ENCODE measurements around the gene IPP. TPM values are rescaled to one million over a fixed set of nuclear protein-coding genes. Genes with fewer than 3 reads are reported as not detected.

IPP gene
- total RNA-seq, result 10 to 100 TPM; 10.0 to 14.8 (median 13.0) TPM
- 18.7 TPM for total RNA-seq (2013)
- total RNA-seq, result 3.3 to 21.6 (median 13.3) reads per million in 29 experiments

DNA sequence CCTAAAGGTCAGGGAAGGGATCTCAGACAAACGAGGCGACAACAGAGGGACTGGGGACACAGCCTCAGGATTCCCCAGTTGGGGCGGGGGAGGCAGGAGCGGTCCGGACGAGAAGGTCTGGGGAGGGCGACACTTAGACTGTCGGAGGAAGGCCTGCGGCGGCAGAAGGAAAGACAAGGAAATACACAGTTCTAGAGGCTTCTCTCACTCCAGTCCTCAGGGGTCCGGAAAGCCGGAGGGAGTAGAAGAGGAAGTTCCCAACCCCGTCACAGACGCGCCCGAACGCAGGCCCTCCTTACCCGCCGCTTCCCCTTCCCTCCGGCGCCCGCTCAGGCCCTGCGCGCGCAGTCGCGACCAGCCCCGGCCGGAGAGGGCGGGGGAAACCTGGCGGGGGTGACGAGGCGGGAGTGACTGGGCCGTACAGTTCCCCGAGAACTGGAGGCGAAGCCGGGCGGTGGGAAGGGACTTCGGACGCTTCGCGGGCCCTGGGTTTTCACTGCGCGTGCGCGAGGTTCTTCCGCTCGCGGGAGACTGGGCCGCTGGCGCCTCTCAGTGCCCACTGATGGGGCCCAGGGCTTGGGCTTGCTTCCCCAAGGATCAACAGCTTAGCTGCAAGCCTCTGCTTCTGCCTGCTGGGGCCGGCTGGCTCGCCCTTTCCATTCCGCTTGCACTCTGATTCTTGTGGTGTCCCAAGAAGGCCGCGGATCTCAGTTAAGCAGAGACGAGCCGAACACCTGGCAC, at the start of gene IPP:
Gene IPP (minus strand): TSS at position 356 of the 741 bp plus-strand sequence. CDS start 4,242 bp downstream, outside the sequence.
- ATAC-seq (replicated peaks in 1 of 4) (peak; percentile 88 to 91 (median 90)), DNase-seq (peak; percentile 78 to 94 (median 85))
- peak within 1 kb of the TSS; percentile 91 to 98 (median 91) for H3K4me3 Mint-ChIP-seq
- peaks cover 0 to 4% (median 0%) of the 10 kb centered on the region in 3 donors for H3K9me3 Mint-ChIP-seq
- peaks cover 26 to 44% (median 39%) of the 10 kb centered on the region in 3 donors for H3K4me1 Mint-ChIP-seq
- H3K27ac Mint-ChIP-seq, result peak within 1 kb of the TSS; percentile 98 to 99
- Histone ChIP-seq H3K4me3 (ENCODE audit: control insufficient read depth in 1 of 2, extremely low read depth in 1 of 2, low read length in 1 of 2) (peak within 1 kb of the TSS; percentile 54 to 82), H3K36me3 (ENCODE audit: control insufficient read depth in 2 of 2, extremely low read depth in 1 of 2, insufficient read depth in 1 of 2, low read length in 1 of 2) (no peaks in the 10 kb centered on the region), H3K9me3 (no peaks in the 10 kb centered on the region), H3K27me3 (replicated peaks in 1 of 2; ENCODE audit: control insufficient read depth in 2 of 2, extremely low read depth in 1 of 2, insufficient read depth in 2 of 2, low read length in 1 of 2) (no peaks in the 10 kb centered on the region), H3K4me1 (ENCODE audit: control insufficient read depth in 1 of 2, extremely low read depth in 1 of 2, insufficient read depth in 2 of 2, low read length in 2 of 2) (peaks cover 3 to 24% of the 10 kb centered on the region in 2 experiments), H3K27ac (ENCODE audit: low read length) (peak within 1 kb of the TSS; percentile 98)
- ChIA-PET POLR2A (interaction anchor here in 1 of 2 donors (0.6 to 0.7 kb wide), 2 partner anchors 52 to 62 kb away, joined by 3 to 4 read pairs; no protein-coding TSS in a partner anchor), CTCF (no interaction called here)
- under 1% methylated on average over 49 of the region's 58 CpGs for WGBS (ENCODE audit: insufficient coverage)
- H3K27me3 Mint-ChIP-seq, result no peaks in the 10 kb centered on the region
- H3K36me3 Mint-ChIP-seq, result peaks cover 6% of the 10 kb centered on the region

DNA sequence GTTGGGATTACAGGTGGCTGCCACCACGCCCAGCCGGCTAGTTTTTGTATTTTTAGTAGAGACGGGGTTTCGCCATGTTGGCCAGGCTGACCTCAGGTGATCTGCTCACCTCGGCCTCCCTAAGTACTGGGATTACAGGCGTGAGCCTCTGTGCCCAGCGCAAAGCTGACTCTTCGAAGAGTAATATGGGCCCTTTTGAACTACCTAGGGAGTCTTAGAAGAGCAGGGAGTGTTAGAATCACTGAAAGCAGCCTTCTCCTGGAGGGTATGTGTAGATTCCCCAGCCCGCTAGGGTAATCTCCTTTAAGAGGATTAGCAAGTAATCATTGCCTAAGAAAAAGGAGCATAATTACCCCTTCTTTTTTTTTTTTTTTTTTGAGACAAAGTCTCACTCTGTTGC, 46.5 kb upstream of the IPP start:
- CTCF ChIA-PET, result no interaction called here
- H3K27ac ChIP-seq (ENCODE audit: low read length), result no peak overlapping the region
- H3K36me3 ChIP-seq (ENCODE audit: control insufficient read depth in 2 of 2, extremely low read depth in 1 of 2, insufficient read depth in 1 of 2, low read length in 1 of 2), result no peaks in the 10 kb centered on the region
- H3K4me3 Mint-ChIP-seq, result no peak overlapping the region
- 81% methylated on average over 4 of the region's 9 CpGs for WGBS (ENCODE audit: insufficient coverage)
- H3K4me3 ChIP-seq (ENCODE audit: control insufficient read depth in 1 of 2, extremely low read depth in 1 of 2, low read length in 1 of 2), result no peak overlapping the region
- H3K9me3 Mint-ChIP-seq, result no peaks in the 10 kb centered on the region
- ATAC-seq (replicated peaks in 1 of 4), result no peak
- peaks cover 5 to 10% of the 10 kb centered on the region in 2 donors for H3K27me3 Mint-ChIP-seq
- H3K36me3 Mint-ChIP-seq, result no peaks in the 10 kb centered on the region
- peaks cover 0 to 6% of the 10 kb centered on the region in 2 experiments for H3K27me3 ChIP-seq (replicated peaks in 1 of 2; ENCODE audit: control insufficient read depth in 2 of 2, extremely low read depth in 1 of 2, insufficient read depth in 2 of 2, low read length in 1 of 2)
- DNase-seq, result no peak
- POLR2A ChIA-PET, result interaction anchor here in 1 of 2 donors (0.6 kb wide), 1 partner anchor 23 kb away, joined by 6 read pairs; no protein-coding TSS in a partner anchor
- H3K27ac Mint-ChIP-seq, result no peak overlapping the region
- no peaks in the 10 kb centered on the region for H3K4me1 ChIP-seq (ENCODE audit: control insufficient read depth in 1 of 2, extremely low read depth in 1 of 2, insufficient read depth in 2 of 2, low read length in 2 of 2)
- H3K4me1 Mint-ChIP-seq, result peaks cover 0 to under 1% (median 0%) of the 10 kb centered on the region in 3 donors
- no peaks in the 10 kb centered on the region for H3K9me3 ChIP-seq

DNA sequence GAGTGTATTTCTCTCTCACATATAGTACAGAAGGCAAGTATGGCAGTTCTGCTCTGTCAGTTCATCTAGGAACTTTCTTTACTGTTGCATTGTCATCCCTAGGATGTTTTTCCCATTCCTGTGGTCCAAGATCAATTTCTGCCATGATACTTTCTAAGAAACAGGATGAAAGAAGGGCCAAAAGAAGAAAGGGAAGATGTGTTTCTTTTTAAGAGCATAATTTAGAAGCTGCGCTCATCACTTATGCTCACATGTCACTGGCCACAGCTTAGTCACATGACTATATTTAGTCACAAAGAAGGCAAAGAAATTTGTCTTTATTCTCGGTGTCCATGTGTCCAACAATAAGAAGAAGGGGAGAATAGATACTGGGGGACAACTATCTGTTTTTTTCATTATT, 45.9 kb upstream of the IPP start:
- WGBS (ENCODE audit: insufficient coverage), result no CpG with 5 or more reads among the region's 2 CpGs
- Histone ChIP-seq H3K36me3 (ENCODE audit: control insufficient read depth in 2 of 2, extremely low read depth in 1 of 2, insufficient read depth in 1 of 2, low read length in 1 of 2) (no peaks in the 10 kb centered on the region), H3K27ac (ENCODE audit: low read length) (no peak overlapping the region), H3K27me3 (replicated peaks in 1 of 2; ENCODE audit: control insufficient read depth in 2 of 2, extremely low read depth in 1 of 2, insufficient read depth in 2 of 2, low read length in 1 of 2) (peaks cover 0 to 6% of the 10 kb centered on the region in 2 experiments), H3K9me3 (no peaks in the 10 kb centered on the region), H3K4me1 (ENCODE audit: control insufficient read depth in 1 of 2, extremely low read depth in 1 of 2, insufficient read depth in 2 of 2, low read length in 2 of 2) (no peaks in the 10 kb centered on the region), H3K4me3 (ENCODE audit: control insufficient read depth in 1 of 2, extremely low read depth in 1 of 2, low read length in 1 of 2) (no peak overlapping the region)
- Mint-ChIP-seq H3K36me3 (no peaks in the 10 kb centered on the region), H3K9me3 (no peaks in the 10 kb centered on the region), H3K4me1 (no peaks in the 10 kb centered on the region), H3K27me3 (peaks cover 7 to 10% of the 10 kb centered on the region in 2 donors), H3K27ac (no peak overlapping the region), H3K4me3 (no peak overlapping the region)
- no peak for DNase-seq
- ATAC-seq (replicated peaks in 1 of 4), result no peak
- CTCF ChIA-PET, result no interaction called here
- POLR2A ChIA-PET, result interaction anchor here in 1 of 2 donors (0.5 kb wide), 1 partner anchor 18 kb away, joined by 4 read pairs; no protein-coding TSS in a partner anchor

DNA sequence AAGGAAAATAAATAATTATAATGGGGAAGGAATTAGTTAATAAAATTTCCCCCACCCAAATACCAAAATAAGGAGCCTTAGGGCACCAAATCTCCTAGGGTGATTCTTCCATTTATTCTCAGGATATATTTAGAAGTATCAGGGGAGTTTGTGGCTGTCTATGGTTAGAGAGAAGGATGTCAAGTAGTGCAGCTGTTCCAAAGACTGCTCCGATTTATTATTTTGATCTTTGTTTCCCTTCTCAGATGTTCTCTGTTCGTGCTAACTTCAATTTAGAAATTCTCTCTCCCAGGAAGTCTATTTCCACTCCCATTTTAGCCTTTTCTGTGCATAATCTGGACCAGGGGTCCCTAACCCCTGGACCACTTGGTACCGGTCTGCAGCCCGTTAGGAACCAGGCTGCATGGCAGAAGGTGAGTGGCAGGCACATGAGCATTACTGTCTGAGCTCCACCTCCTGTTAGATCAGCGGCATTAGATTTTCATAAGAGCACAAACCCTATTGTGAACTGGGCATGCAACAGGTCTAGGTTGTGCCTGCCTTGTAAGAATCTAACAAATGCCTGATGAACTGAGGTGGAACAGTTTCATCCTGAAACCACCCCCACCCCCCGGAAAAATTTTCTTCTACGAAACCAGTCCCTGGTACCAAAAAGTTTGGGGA, 43.6 kb upstream of the IPP start:
- ATAC-seq (replicated peaks in 1 of 4), result no peak
- H3K36me3 ChIP-seq (ENCODE audit: control insufficient read depth in 2 of 2, extremely low read depth in 1 of 2, insufficient read depth in 1 of 2, low read length in 1 of 2), result no peaks in the 10 kb centered on the region
- H3K4me3 ChIP-seq (ENCODE audit: control insufficient read depth in 1 of 2, extremely low read depth in 1 of 2, low read length in 1 of 2), result no peak overlapping the region
- 64% methylated on average over 3 of the region's 7 CpGs for WGBS (ENCODE audit: insufficient coverage)
- DNase-seq, result no peak
- H3K9me3 Mint-ChIP-seq, result no peaks in the 10 kb centered on the region
- no peak overlapping the region for H3K27ac Mint-ChIP-seq
- no peak overlapping the region for H3K27ac ChIP-seq (ENCODE audit: low read length)
- H3K4me1 ChIP-seq (ENCODE audit: control insufficient read depth in 1 of 2, extremely low read depth in 1 of 2, insufficient read depth in 2 of 2, low read length in 2 of 2), result no peaks in the 10 kb centered on the region
- no peaks in the 10 kb centered on the region for H3K4me1 Mint-ChIP-seq
- ChIA-PET POLR2A (no interaction called here), CTCF (no interaction called here)
- peaks cover 10 to 12% of the 10 kb centered on the region in 2 donors for H3K27me3 Mint-ChIP-seq
- H3K27me3 ChIP-seq (replicated peaks in 1 of 2; ENCODE audit: control insufficient read depth in 2 of 2, extremely low read depth in 1 of 2, insufficient read depth in 2 of 2, low read length in 1 of 2), result peaks cover 0 to 6% of the 10 kb centered on the region in 2 experiments
- no peak overlapping the region for H3K4me3 Mint-ChIP-seq
- no peaks in the 10 kb centered on the region for H3K36me3 Mint-ChIP-seq
- no peaks in the 10 kb centered on the region for H3K9me3 ChIP-seq

DNA sequence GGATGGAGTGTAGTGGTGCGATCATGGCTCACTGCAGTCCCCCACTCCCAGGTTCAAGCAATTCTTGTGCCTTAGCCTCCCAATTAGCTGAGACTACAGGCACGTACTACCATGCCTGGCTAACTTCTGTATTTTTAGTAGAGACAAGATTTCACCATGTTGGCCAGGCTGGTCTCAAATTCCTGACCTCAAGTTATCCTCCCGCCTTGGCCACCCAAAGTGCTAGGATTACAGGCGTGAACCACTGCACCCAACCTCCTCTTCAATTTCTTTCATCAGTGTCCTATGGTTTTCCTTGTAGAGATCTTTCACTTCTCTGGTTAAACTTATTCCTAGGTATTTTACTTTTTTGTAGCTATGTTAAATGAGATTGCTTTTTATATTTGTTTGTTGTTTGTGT, 42.3 kb upstream of the IPP start:
- POLR2A ChIA-PET, result no interaction called here
- ATAC-seq (replicated peaks in 1 of 4) (no peak), DNase-seq (no peak)
- Mint-ChIP-seq H3K27me3 (peaks cover 12 to 13% of the 10 kb centered on the region in 2 donors), H3K4me3 (no peak overlapping the region), H3K9me3 (no peaks in the 10 kb centered on the region), H3K36me3 (no peaks in the 10 kb centered on the region), H3K27ac (no peak overlapping the region), H3K4me1 (peaks cover 0 to 3% (median 3%) of the 10 kb centered on the region in 3 donors)
- peaks cover 0 to 6% of the 10 kb centered on the region in 2 experiments for H3K27me3 ChIP-seq (replicated peaks in 1 of 2; ENCODE audit: control insufficient read depth in 2 of 2, extremely low read depth in 1 of 2, insufficient read depth in 2 of 2, low read length in 1 of 2)
- H3K27ac ChIP-seq (ENCODE audit: low read length), result no peak overlapping the region
- no peak overlapping the region for H3K4me3 ChIP-seq (ENCODE audit: control insufficient read depth in 1 of 2, extremely low read depth in 1 of 2, low read length in 1 of 2)
- H3K9me3 ChIP-seq, result no peaks in the 10 kb centered on the region
- H3K4me1 ChIP-seq (ENCODE audit: control insufficient read depth in 1 of 2, extremely low read depth in 1 of 2, insufficient read depth in 2 of 2, low read length in 2 of 2), result no peaks in the 10 kb centered on the region
- 100% methylated on average over 1 of the region's 4 CpGs for WGBS (ENCODE audit: insufficient coverage)
- no peaks in the 10 kb centered on the region for H3K36me3 ChIP-seq (ENCODE audit: control insufficient read depth in 2 of 2, extremely low read depth in 1 of 2, insufficient read depth in 1 of 2, low read length in 1 of 2)
- CTCF ChIA-PET, result no interaction called here

DNA sequence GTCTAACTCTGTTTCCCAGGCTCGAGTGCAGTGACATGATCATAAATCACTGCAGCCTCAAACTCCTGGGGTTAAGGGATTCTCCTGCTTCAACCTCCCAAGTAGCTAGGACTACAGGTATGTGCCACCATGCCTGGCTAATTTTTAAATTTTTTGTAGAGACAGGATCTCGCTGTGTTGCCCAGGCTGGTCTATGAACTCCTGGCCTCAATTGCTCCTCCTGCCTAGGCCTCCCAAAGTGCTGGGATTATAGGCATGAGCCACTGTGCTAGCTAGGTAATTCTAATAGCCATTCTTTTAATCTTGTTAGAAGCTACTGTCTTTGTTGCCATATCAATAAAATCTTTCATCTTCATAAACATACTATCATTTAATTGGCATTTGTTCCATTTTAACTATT, 39.1 kb upstream of the IPP start:
- no peak overlapping the region for H3K27ac ChIP-seq (ENCODE audit: low read length)

More for the DNA sequence above, 39.1 kb upstream of the IPP start:
- H3K27me3 Mint-ChIP-seq, result peaks cover 16 to 18% of the 10 kb centered on the region in 2 donors
- H3K27ac Mint-ChIP-seq, result no peak overlapping the region
- H3K9me3 Mint-ChIP-seq, result no peaks in the 10 kb centered on the region
- Histone ChIP-seq H3K4me3 (ENCODE audit: control insufficient read depth in 1 of 2, extremely low read depth in 1 of 2, low read length in 1 of 2) (no peak overlapping the region), H3K4me1 (ENCODE audit: control insufficient read depth in 1 of 2, extremely low read depth in 1 of 2, insufficient read depth in 2 of 2, low read length in 2 of 2) (peaks cover 6 to 25% of the 10 kb centered on the region in 2 experiments), H3K36me3 (ENCODE audit: control insufficient read depth in 2 of 2, extremely low read depth in 1 of 2, insufficient read depth in 1 of 2, low read length in 1 of 2) (no peaks in the 10 kb centered on the region), H3K27me3 (replicated peaks in 1 of 2; ENCODE audit: control insufficient read depth in 2 of 2, extremely low read depth in 1 of 2, insufficient read depth in 2 of 2, low read length in 1 of 2) (peaks cover 3 to 16% of the 10 kb centered on the region in 2 experiments), H3K9me3 (no peaks in the 10 kb centered on the region)
- H3K36me3 Mint-ChIP-seq, result no peaks in the 10 kb centered on the region
- ATAC-seq (replicated peaks in 1 of 4) (no peak), DNase-seq (no peak)
- WGBS (ENCODE audit: insufficient coverage), result 100% methylated on average over 1 of the region's 2 CpGs
- no peak overlapping the region for H3K4me3 Mint-ChIP-seq
- peaks cover 20 to 30% (median 28%) of the 10 kb centered on the region in 3 donors for H3K4me1 Mint-ChIP-seq
- CTCF ChIA-PET, result no interaction called here
- POLR2A ChIA-PET, result no interaction called here
